Stimulated activated memory B cell treated with anti-CD40 and anti-IgM and Interleukin-4, amounts not matched to agents 10 μg/mL and 1 μg/mL and 100 μg/mL, for 72 hours (primary cell): Measurements from ENCODE around the gene CSF3.

ENCODE experiments used
- ATAC-seq: fragments of 150-1000 bp; cut with Tn5 transposase; 2 replicates; pipeline ENCODE4 v1.10.0; 2021
- H3K27ac Mint-ChIP-seq: one replicate; pipeline ENCODE4 v1.8.0; 2022; ENCODE audit warnings: mild to moderate bottlenecking, mixed read lengths
- H3K27me3 Mint-ChIP-seq: one replicate; pipeline ENCODE4 v1.8.0; 2022; ENCODE audit warnings: mixed read lengths
- H3K36me3 Mint-ChIP-seq: one replicate; pipeline ENCODE4 v1.8.0; 2022; ENCODE audit warnings: mixed read lengths
- H3K4me1 Mint-ChIP-seq: one replicate; pipeline ENCODE4 v1.8.0; 2022; ENCODE audit warnings: mixed read lengths
- H3K4me3 Mint-ChIP-seq: one replicate; pipeline ENCODE4 v1.8.0; 2022; ENCODE audit warnings: mild to moderate bottlenecking, moderate library complexity, mixed read lengths
- H3K9me3 Mint-ChIP-seq: one replicate; pipeline ENCODE4 v1.8.0; 2022; ENCODE audit warnings: mixed read lengths

CSF3 gene

GRCh38 chr17:40015005-40015997 is at the start of gene CSF3:
TSS of gene CSF3 (plus strand) at chr17:40015440. CDS start at chr17:40015475, 35 bp downstream.
- peaks cover 8% of the 10 kb centered on the region for H3K4me1 Mint-ChIP-seq
- H3K4me3 Mint-ChIP-seq, result no peak within 1 kb of the TSS
- no peak for ATAC-seq
- no peak within 1 kb of the TSS for H3K27ac Mint-ChIP-seq
- no peaks in the 10 kb centered on the region for H3K9me3 Mint-ChIP-seq
- peaks cover 16% of the 10 kb centered on the region for H3K27me3 Mint-ChIP-seq
- H3K36me3 Mint-ChIP-seq, result peaks cover 22% of the 10 kb centered on the region

GRCh38 chr17:39966771-39967170 is 48.5 kb upstream of the CSF3 start:
- H3K4me1 Mint-ChIP-seq, result peaks cover 26% of the 10 kb centered on the region
- peaks cover 25% of the 10 kb centered on the region for H3K27me3 Mint-ChIP-seq
- H3K4me3 Mint-ChIP-seq, result no peak overlapping the region
- H3K27ac Mint-ChIP-seq, result no peak overlapping the region
- H3K9me3 Mint-ChIP-seq, result no peaks in the 10 kb centered on the region
- no peak for ATAC-seq
- H3K36me3 Mint-ChIP-seq, result no peaks in the 10 kb centered on the region

- no peak for ATAC-seq
- Mint-ChIP-seq H3K36me3 (no peaks in the 10 kb centered on the region), H3K4me3 (no peak overlapping the region), H3K4me1 (peaks cover 10% of the 10 kb centered on the region), H3K27ac (no peak overlapping the region), H3K9me3 (no peaks in the 10 kb centered on the region), H3K27me3 (peaks cover 25% of the 10 kb centered on the region)
Measured at GRCh38 chr17:39968761-39969160, 46.5 kb upstream of the CSF3 start.

GRCh38 chr17:39969375-39969774 is 45.9 kb upstream of the CSF3 start:
- Mint-ChIP-seq H3K4me3 (no peak overlapping the region), H3K27ac (no peak overlapping the region), H3K4me1 (peaks cover 5% of the 10 kb centered on the region), H3K36me3 (no peaks in the 10 kb centered on the region), H3K27me3 (peaks cover 25% of the 10 kb centered on the region), H3K9me3 (no peaks in the 10 kb centered on the region)
- no peak for ATAC-seq

- peaks cover 5% of the 10 kb centered on the region for H3K4me1 Mint-ChIP-seq
- ATAC-seq, result no peak
- no peak overlapping the region for H3K4me3 Mint-ChIP-seq
- no peaks in the 10 kb centered on the region for H3K9me3 Mint-ChIP-seq
- H3K27ac Mint-ChIP-seq, result no peak overlapping the region
- H3K27me3 Mint-ChIP-seq, result peaks cover 25% of the 10 kb centered on the region
- H3K36me3 Mint-ChIP-seq, result no peaks in the 10 kb centered on the region
Measured at GRCh38 chr17:39970157-39970692, 45.0 kb upstream of the CSF3 start.

- Mint-ChIP-seq H3K36me3 (no peaks in the 10 kb centered on the region), H3K4me3 (no peak overlapping the region), H3K27ac (no peak overlapping the region), H3K9me3 (no peaks in the 10 kb centered on the region), H3K27me3 (peaks cover 25% of the 10 kb centered on the region), H3K4me1 (peaks cover 5% of the 10 kb centered on the region)
- ATAC-seq, result no peak
Measured at GRCh38 chr17:39971076-39971603, 44.1 kb upstream of the CSF3 start.

- Mint-ChIP-seq H3K36me3 (no peaks in the 10 kb centered on the region), H3K4me3 (no peak overlapping the region), H3K4me1 (peaks cover 2% of the 10 kb centered on the region), H3K27me3 (peaks cover 25% of the 10 kb centered on the region), H3K27ac (no peak overlapping the region), H3K9me3 (no peaks in the 10 kb centered on the region)
- no peak for ATAC-seq
Measured at GRCh38 chr17:39972271-39972670, 43.0 kb upstream of the CSF3 start.

GRCh38 chr17:39973496-39973895 is 41.7 kb upstream of the CSF3 start:
- Mint-ChIP-seq H3K9me3 (no peaks in the 10 kb centered on the region), H3K27me3 (peaks cover 23% of the 10 kb centered on the region), H3K27ac (no peak overlapping the region), H3K36me3 (no peaks in the 10 kb centered on the region), H3K4me1 (no peaks in the 10 kb centered on the region), H3K4me3 (no peak overlapping the region)
- no peak for ATAC-seq

GRCh38 chr17:39974433-39974832 is 40.8 kb upstream of the CSF3 start:
- peaks cover 13% of the 10 kb centered on the region for H3K27me3 Mint-ChIP-seq

GRCh38 chr17:39975801-39976200 is 39.4 kb upstream of the CSF3 start:
- no peaks in the 10 kb centered on the region for H3K27me3 Mint-ChIP-seq
- no peaks in the 10 kb centered on the region for H3K9me3 Mint-ChIP-seq
- no peak for ATAC-seq
- H3K4me1 Mint-ChIP-seq, result peaks cover 14% of the 10 kb centered on the region
- H3K27ac Mint-ChIP-seq, result no peak overlapping the region
- no peaks in the 10 kb centered on the region for H3K36me3 Mint-ChIP-seq
- H3K4me3 Mint-ChIP-seq, result no peak overlapping the region

More at GRCh38 chr17:39974433-39974832, 40.8 kb upstream of the CSF3 start:
- no peaks in the 10 kb centered on the region for H3K9me3 Mint-ChIP-seq
- H3K4me3 Mint-ChIP-seq, result no peak overlapping the region
- no peaks in the 10 kb centered on the region for H3K36me3 Mint-ChIP-seq
- ATAC-seq, result no peak
- no peak overlapping the region for H3K27ac Mint-ChIP-seq
- peaks cover 5% of the 10 kb centered on the region for H3K4me1 Mint-ChIP-seq

- Mint-ChIP-seq H3K4me1 (peaks cover 23% of the 10 kb centered on the region), H3K27ac (peak overlapping the region; percentile 91), H3K9me3 (no peaks in the 10 kb centered on the region), H3K4me3 (peak overlapping the region; percentile 86), H3K27me3 (no peaks in the 10 kb centered on the region), H3K36me3 (peaks cover under 1% of the 10 kb centered on the region)
- no peak for ATAC-seq
Measured at GRCh38 chr17:39979016-39979670, 36.1 kb upstream of the CSF3 start.

GRCh38 chr17:39979893-39980350 is 35.3 kb upstream of the CSF3 start:
- ATAC-seq, result peak; percentile 40
- Mint-ChIP-seq H3K27me3 (no peaks in the 10 kb centered on the region), H3K4me3 (peak overlapping the region; percentile 86), H3K36me3 (peaks cover 7% of the 10 kb centered on the region), H3K9me3 (no peaks in the 10 kb centered on the region), H3K27ac (peak overlapping the region; percentile 91), H3K4me1 (peaks cover 23% of the 10 kb centered on the region)

- peak; percentile 99 for ATAC-seq
- Mint-ChIP-seq H3K27me3 (no peaks in the 10 kb centered on the region), H3K36me3 (peaks cover 12% of the 10 kb centered on the region), H3K9me3 (no peaks in the 10 kb centered on the region), H3K4me3 (peak within 1 kb of the TSS; percentile 86), H3K27ac (peak within 1 kb of the TSS; percentile 91), H3K4me1 (peaks cover 23% of the 10 kb centered on the region)
Measured at GRCh38 chr17:39980351-39981206, 34.7 kb upstream of the CSF3 start, which contains the start of gene PSMD3. TSS of gene PSMD3 (plus strand) at chr17:39980807. CDS start at chr17:39980971, 164 bp downstream.

GRCh38 chr17:39981207-39981741 is 34.0 kb upstream of the CSF3 start:
- Mint-ChIP-seq H3K4me1 (peaks cover 28% of the 10 kb centered on the region), H3K36me3 (peaks cover 19% of the 10 kb centered on the region), H3K9me3 (no peaks in the 10 kb centered on the region), H3K27me3 (no peaks in the 10 kb centered on the region), H3K4me3 (peak overlapping the region; percentile 86), H3K27ac (peak overlapping the region; percentile 91)
- ATAC-seq, result no peak
